SK-N-SH treated with all-trans-retinoic acid at 6 μM for 48 hours (cell line): ENCODE results near the gene ARID4B.

ENCODE experiments used
- ARNTL ChIP-seq: fragments of 450-650 bp; formaldehyde crosslinking; IDR thresholded peaks from 2 replicates; pipeline ENCODE4 v1.5.0; 2020; ENCODE audit warnings: low read depth, mild to moderate bottlenecking, moderate library complexity, borderline replicate concordance
- ESRRG ChIP-seq: fragments of 250-450 bp; sonication (Bioruptor Pico); IDR thresholded peaks from 2 replicates; pipeline ENCODE4 v1.6.1; 2021; ENCODE audit warnings: mild to moderate bottlenecking
- ISL1 ChIP-seq: fragments of 250-450 bp; sonication (Bioruptor Pico); IDR thresholded peaks from 2 replicates; pipeline ENCODE4 v2.1.2; 2022; ENCODE audit warnings: mild to moderate bottlenecking, moderate library complexity
- OSR1 ChIP-seq: fragments of 250-450 bp; sonication (Bioruptor Pico); IDR thresholded peaks from 2 replicates; pipeline ENCODE4 v1.8.0; 2022; ENCODE audit warnings: moderate library complexity, mild to moderate bottlenecking, inconsistent platforms
- PATZ1 ChIP-seq: fragments of 250-450 bp; sonication (Bioruptor Pico); IDR thresholded peaks from 2 replicates; pipeline ENCODE4 v1.8.0; 2020; ENCODE audit warnings: mild to moderate bottlenecking, moderate library complexity, borderline replicate concordance
- POU6F1 ChIP-seq: fragments of 250-450 bp; sonication (Bioruptor Pico); IDR thresholded peaks from 2 replicates; pipeline ENCODE4 v1.8.0; 2021; ENCODE audit warnings: low read depth, mild to moderate bottlenecking, moderate library complexity, borderline replicate concordance
- RARB ChIP-seq: fragments of 250-450 bp; sonication (Bioruptor Pico); IDR thresholded peaks from 2 replicates; pipeline ENCODE4 v1.8.0; 2021; ENCODE audit warnings: mild to moderate bottlenecking, moderate library complexity
- ZC3H10 ChIP-seq: fragments of 250-450 bp; sonication (Bioruptor Pico); IDR thresholded peaks from 2 replicates; pipeline ENCODE4 v1.5.1; 2021; ENCODE audit warnings: mild to moderate bottlenecking, moderate library complexity
- ZFP3 ChIP-seq: fragments of 250-450 bp; sonication (Bioruptor Pico); IDR thresholded peaks from 2 replicates; pipeline ENCODE4 v1.5.0; 2020; ENCODE audit warnings: mild to moderate bottlenecking, moderate library complexity
- ZFP30 ChIP-seq: fragments of 450-650 bp; formaldehyde crosslinking; IDR thresholded peaks from 2 replicates; pipeline ENCODE4 v1.5.0; 2022; ENCODE audit warnings: mild to moderate bottlenecking, moderate library complexity
- ZNF565 ChIP-seq: fragments of 450-650 bp; formaldehyde crosslinking; conservative IDR thresholded peaks from 2 replicates; pipeline ENCODE4 v1.5.0; 2020; ENCODE audit warnings: low read depth, mild to moderate bottlenecking, moderate library complexity
- ZNF70 ChIP-seq: fragments of 450-650 bp; formaldehyde crosslinking; IDR thresholded peaks from 2 replicates; pipeline ENCODE4 v1.5.0; 2020; ENCODE audit warnings: mild to moderate bottlenecking, moderate library complexity
- TF ChIP-seq, protein P1 (sequence below): fragments of 250-450 bp; sonication (Bioruptor Pico); IDR thresholded peaks from 2 replicates; pipeline ENCODE4 v1.5.1; 2020; ENCODE audit warnings: low read depth, mild to moderate bottlenecking, moderate library complexity

GRCh38 chr1:235266325-235266724, 61.7 kb downstream of the ARID4B start:
- TF ChIP-seq ZFP30 (CRISPR knock-in tag) (no peak), ISL1 (CRISPR knock-in tag) (no peak; the same call in 1 of the 2 replicates), PATZ1 (CRISPR knock-in tag) (no peak), ZNF565 (CRISPR knock-in tag) (no peak), ZC3H10 (CRISPR knock-in tag) (no peak), OSR1 (CRISPR knock-in tag) (no peak), ZNF70 (no peak), ZFP3 (CRISPR knock-in tag) (no peak), ESRRG (no peak), RARB (CRISPR knock-in tag) (no peak), ARNTL (no peak), POU6F1 (CRISPR knock-in tag) (no peak)
- TF ChIP-seq, protein P1, sequence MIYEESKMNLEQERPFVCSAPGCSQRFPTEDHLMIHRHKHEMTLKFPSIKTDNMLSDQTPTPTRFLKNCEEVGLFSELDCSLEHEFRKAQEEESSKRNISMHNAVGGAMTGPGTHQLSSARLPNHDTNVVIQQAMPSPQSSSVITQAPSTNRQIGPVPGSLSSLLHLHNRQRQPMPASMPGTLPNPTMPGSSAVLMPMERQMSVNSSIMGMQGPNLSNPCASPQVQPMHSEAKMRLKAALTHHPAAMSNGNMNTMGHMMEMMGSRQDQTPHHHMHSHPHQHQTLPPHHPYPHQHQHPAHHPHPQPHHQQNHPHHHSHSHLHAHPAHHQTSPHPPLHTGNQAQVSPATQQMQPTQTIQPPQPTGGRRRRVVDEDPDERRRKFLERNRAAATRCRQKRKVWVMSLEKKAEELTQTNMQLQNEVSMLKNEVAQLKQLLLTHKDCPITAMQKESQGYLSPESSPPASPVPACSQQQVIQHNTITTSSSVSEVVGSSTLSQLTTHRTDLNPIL (CRISPR knock-in tag) = no peak
